Activated CD4-positive, alpha-beta T cell treated with anti-CD3 and anti-CD28 coated beads, Interleukin-2, amount 50 U/mL, for 1 hour (primary cell): ENCODE measurements around the gene ANKRD13C.
"Not testable (repeated sequence)": the region's sequence is repeated elsewhere in the genome, so short reads cannot be mapped to it uniquely, and the experiment has no call there.

Source experiments
- DNase-seq: peaks from one replicate; pipeline ENCODE4 v3.0.0-alpha.2; 2020

Gene ANKRD13C

GRCh38 chr1:70355920-70356319, 1.4 kb upstream of the ANKRD13C start:
- no peak for DNase-seq

- no peak for DNase-seq
Observed at GRCh38 chr1:70355111-70355407, 537 bp upstream of the ANKRD13C start.

- DNase-seq = peak; percentile 31
Observed at GRCh38 chr1:70353601-70354331, 756 bp downstream of the ANKRD13C start.

- no peak for DNase-seq
Observed at GRCh38 chr1:70353044-70353443, 1.5 kb downstream of the ANKRD13C start.

- DNase-seq = not testable (repeated sequence)
Observed at GRCh38 chr1:70349799-70350198, 4.7 kb downstream of the ANKRD13C start.

- DNase-seq = no peak
Observed at GRCh38 chr1:70348399-70349165, 5.9 kb downstream of the ANKRD13C start.

- DNase-seq = not testable (repeated sequence)
Observed at GRCh38 chr1:70339644-70340043, 14.9 kb downstream of the ANKRD13C start.

- DNase-seq = no peak
Observed at GRCh38 chr1:70336050-70336449, 18.5 kb downstream of the ANKRD13C start.

- DNase-seq = no peak
Observed at GRCh38 chr1:70334436-70334835, 20.1 kb downstream of the ANKRD13C start.

- no peak for DNase-seq
Observed at GRCh38 chr1:70333245-70333644, 21.3 kb downstream of the ANKRD13C start.

GRCh38 chr1:70331962-70332361, 22.6 kb downstream of the ANKRD13C start:
- no peak for DNase-seq

GRCh38 chr1:70327306-70328076, 27.0 kb downstream of the ANKRD13C start:
- no peak for DNase-seq

- no peak for DNase-seq
Observed at GRCh38 chr1:70324683-70325082, 29.8 kb downstream of the ANKRD13C start.

- no peak for DNase-seq
Observed at GRCh38 chr1:70319750-70320149, 34.8 kb downstream of the ANKRD13C start.

GRCh38 chr1:70318191-70318590, 36.3 kb downstream of the ANKRD13C start:
- DNase-seq = no peak

GRCh38 chr1:70317087-70317486, 37.4 kb downstream of the ANKRD13C start:
- no peak for DNase-seq

- no peak for DNase-seq
Observed at GRCh38 chr1:70315782-70316181, 38.7 kb downstream of the ANKRD13C start.

- no peak for DNase-seq
Observed at GRCh38 chr1:70314706-70315304, 39.7 kb downstream of the ANKRD13C start.

- DNase-seq = no peak
Observed at GRCh38 chr1:70311369-70311768, 43.2 kb downstream of the ANKRD13C start.

- no peak for DNase-seq
Observed at GRCh38 chr1:70299472-70299871, 55.0 kb downstream of the ANKRD13C start.

- no peak for DNase-seq
Observed at GRCh38 chr1:70295749-70296148, 58.8 kb downstream of the ANKRD13C start.

- no peak for DNase-seq
Observed at GRCh38 chr1:70293186-70293843, 61.2 kb downstream of the ANKRD13C start.

- DNase-seq = no peak
Observed at GRCh38 chr1:70290218-70290617, 64.3 kb downstream of the ANKRD13C start.
